Prostate gland (tissue), 2 donors: Measurements from ENCODE around the gene PNPLA7. TPM values are rescaled to one million over a fixed set of nuclear protein-coding genes. Genes with fewer than 3 reads are reported as not detected.

Source experiments
- DNase-seq: peaks from one replicate; pipeline ENCODE4 v3.0.0-alpha.2; 2019; ENCODE audit warnings: low spot score
- H3K27ac ChIP-seq, 2 donors: fragments of 200-600 bp; sonication (generic); 2 replicates each; pipeline ENCODE4 v1.5.1; 2017 to 2019
- H3K27me3 ChIP-seq: fragments of 200-600 bp; sonication (generic); replicated peaks from 2 replicates; pipeline ENCODE4 v1.5.1; 2019; ENCODE audit not compliant: insufficient read depth
- H3K36me3 ChIP-seq, 2 donors: fragments of 200-600 bp; sonication (generic); 1 replicate in 1 of 2; 2 replicates in 1 of 2; pipeline versions ENCODE4 v1.5.1 to v1.8.1; 2017 to 2019
- H3K4me1 ChIP-seq: fragments of 200-600 bp; sonication (generic); replicated peaks from 2 replicates; pipeline ENCODE4 v1.5.1; 2019
- H3K4me3 ChIP-seq, 2 donors: fragments of 200-600 bp; sonication (generic); 2 replicates each; pipeline ENCODE4 v1.5.1; 2017 to 2019
- H3K9me3 ChIP-seq: fragments of 200-600 bp; sonication (generic); 2 replicates; pipeline ENCODE4 v1.5.1; 2017
- CTCF ChIP-seq, 4 experiments: fragments of 200-600 bp in 2 of 4; fragments of 450-650 bp in 2 of 4; sonication (generic) in 2 of 4; IDR thresholded peaks; 1 replicate in 3 of 4; 2 replicates in 1 of 4; pipeline ENCODE4 v1.5.1; 2016 to 2019; ENCODE audit warnings: antibody characterized with exemption in 4 of 4, mild to moderate bottlenecking in 2 of 4, moderate library complexity in 2 of 4
- POLR2A ChIP-seq: fragments of 450-650 bp; IDR thresholded peaks from one replicate; pipeline ENCODE4 v1.6.1; 2016; ENCODE audit warnings: antibody characterized with exemption, mild to moderate bottlenecking
- POLR2AphosphoS5 ChIP-seq: sonication (generic); formaldehyde crosslinking; IDR thresholded peaks from one replicate; pipeline ENCODE4 v1.6.1; 2017; ENCODE audit warnings: antibody characterized with exemption
- WGBS: methylation state at CpG from one replicate; pipeline ENCODE4 v1.1.5; 2018; 5-methylcytosine and 5-hydroxymethylcytosine counted together
- intact Hi-C: fragments of 100-400 bp; cut with DNase I; formaldehyde crosslinking; loops from one replicate; pipeline ENCODE4 v1.14.2; 2022
- total RNA-seq, 2 donors: library from RNA; depleted of rRNA; stranded (reverse); fragments of >200 nt; gene quantifications; one replicate each; pipeline ENCODE4 v1.1.0, GENCODE V29; 2016

The PNPLA7 gene
- total RNA-seq, 2 donors from 2014 or later, result 34.2 to 64.3 TPM

GRCh38 chr9:137445275-137445807 lies 104.9 kb downstream of the PNPLA7 start:
- Histone ChIP-seq H3K4me1 (no peaks in the 10 kb centered on the region), H3K9me3 (no peaks in the 10 kb centered on the region), H3K27ac (no peak overlapping the region), H3K36me3 (no peaks in the 10 kb centered on the region), H3K4me3 (no peak overlapping the region), H3K27me3 (no peaks in the 10 kb centered on the region)
- TF ChIP-seq CTCF (IDR thresholded peaks at IDR 0.05) (peak; percentile 56 to 88 (median 76)), POLR2AphosphoS5 (no peak)
- WGBS, result 21% methylated on average over 14 of the region's 14 CpGs
- intact Hi-C loops, result no loop called here
- peak; percentile 64 for DNase-seq

- 91% methylated on average over 14 of the region's 14 CpGs for WGBS
- no peak for DNase-seq
- Histone ChIP-seq H3K27ac (no peak overlapping the region), H3K27me3 (no peaks in the 10 kb centered on the region), H3K36me3 (no peaks in the 10 kb centered on the region), H3K9me3 (no peaks in the 10 kb centered on the region), H3K4me3 (no peak overlapping the region), H3K4me1 (no peaks in the 10 kb centered on the region)
- intact Hi-C loops, result no loop called here
- TF ChIP-seq CTCF (IDR thresholded peaks at IDR 0.05) (no peak), POLR2AphosphoS5 (no peak), POLR2A (no peak)
These were observed 106.0 kb downstream of the PNPLA7 start for GRCh38 chr9:137444106-137444790.

GRCh38 chr9:137441935-137442321 lies 108.3 kb downstream of the PNPLA7 start:
- intact Hi-C loops, result no loop called here
- H3K27ac ChIP-seq, result no peak overlapping the region
- WGBS, result 22% methylated on average over 6 of the region's 7 CpGs
- H3K36me3 ChIP-seq, result no peaks in the 10 kb centered on the region
- H3K27me3 ChIP-seq, result no peaks in the 10 kb centered on the region
- H3K4me3 ChIP-seq, result peak overlapping the region in 1 of 2 donors; percentile 35
- no peak for DNase-seq
- TF ChIP-seq POLR2A, result no peak
- no peak for TF ChIP-seq CTCF (IDR thresholded peaks at IDR 0.05)
- TF ChIP-seq POLR2AphosphoS5, result no peak
- H3K9me3 ChIP-seq, result no peaks in the 10 kb centered on the region
- no peaks in the 10 kb centered on the region for H3K4me1 ChIP-seq

- H3K36me3 ChIP-seq, result no peaks in the 10 kb centered on the region
- H3K4me3 ChIP-seq, result peak within 1 kb of the TSS; percentile 22 to 35
- no peaks in the 10 kb centered on the region for H3K9me3 ChIP-seq
- WGBS, result 0% methylated on average over 16 of the region's 62 CpGs
- no peak for DNase-seq
- no peaks in the 10 kb centered on the region for H3K4me1 ChIP-seq
- intact Hi-C loops, result no loop called here
- TF ChIP-seq CTCF (IDR thresholded peaks at IDR 0.05) (no peak), POLR2A (no peak), POLR2AphosphoS5 (no peak)
- H3K27me3 ChIP-seq, result no peaks in the 10 kb centered on the region
- H3K27ac ChIP-seq, result no peak within 1 kb of the TSS
These were observed 108.8 kb downstream of the PNPLA7 start, which contains the start of gene ENTPD8 for GRCh38 chr9:137441289-137441934. Gene ENTPD8 (minus strand): TSS chr9:137441357. CDS start chr9:137438285, 3,072 bp downstream.
